PFSK-1 (cell line): ENCODE measurements around the gene ITSN2.

Source experiments
- POLR2AphosphoS5 ChIP-seq: IDR thresholded peaks from 2 replicates; pipeline ENCODE4 v1.6.1; 2012; ENCODE audit warnings: low read depth, mild to moderate bottlenecking, control low read depth, low read length, moderate library complexity
- REST ChIP-seq, 2 experiments: IDR thresholded peaks; 2 replicates each; pipeline versions ENCODE4 v1.6.1 to v1.8.0; 2011 to 2012; ENCODE audit warnings: low read depth in 2 of 2, low read length in 2 of 2, control low read depth in 1 of 2, inconsistent platforms in 1 of 2, mild to moderate bottlenecking in 1 of 2, moderate library complexity in 1 of 2; ENCODE audit not compliant: insufficient read depth in 1 of 2
- SIN3A ChIP-seq: IDR thresholded peaks from 2 replicates; pipeline ENCODE4 v1.6.1; 2012; ENCODE audit warnings: mild to moderate bottlenecking, low read length, moderate library complexity, borderline replicate concordance; ENCODE audit not compliant: insufficient read depth
- TAF1 ChIP-seq: IDR thresholded peaks from 2 replicates; pipeline ENCODE4 v1.6.1; 2012; ENCODE audit warnings: low read length, control low read depth, borderline replicate concordance; ENCODE audit not compliant: insufficient read depth

- TF ChIP-seq POLR2AphosphoS5: no peak
- TF ChIP-seq REST (IDR thresholded peaks at IDR 0.05; ENCODE audit: insufficient read depth in 1 of 2, low read depth in 2 of 2, low read length in 2 of 2): no peak
- no peak for TF ChIP-seq SIN3A
- no peak for TF ChIP-seq TAF1
Observed at GRCh38 chr2:24200799-24201198, 159.5 kb downstream of the ITSN2 start.
